B cell (primary cell): ENCODE data around the gene PDGFRB. TPM values are rescaled to one million over a fixed set of nuclear protein-coding genes. Genes with fewer than 3 reads are reported as not detected.

ENCODE experiments used
- ATAC-seq: fragments of 200-7000 bp; cut with Tn5 transposase; one replicate; pipeline ENCODE4 v1.10.0; 2021; ENCODE audit warnings: low read depth, mild to moderate bottlenecking, moderate number of reproducible peaks, moderate library complexity
- CTCF ChIA-PET: fragments of 350-600 bp; sonication (Branson Sonifier 250); formaldehyde crosslinking; loops from one replicate; lab custom pipeline; 2021; ENCODE audit warnings: antibody characterized with exemption, inconsistent platforms; lab: Charles Lee
- POLR2A ChIA-PET: fragments of 350-600 bp; sonication (Branson Sonifier 250); formaldehyde crosslinking; loops from one replicate; lab custom pipeline; 2021; ENCODE audit warnings: antibody characterized with exemption; lab: Charles Lee
- DNase-seq: peaks from one replicate; pipeline ENCODE4 v3.0.0; 2013
- H2AFZ ChIP-seq: 2 replicates; pipeline ENCODE4 v1.6.1; 2012; ENCODE audit warnings: mild to moderate bottlenecking, low read depth, low read length; ENCODE audit not compliant: insufficient read depth, poor library complexity, severe bottlenecking
- H3K27ac ChIP-seq, 2 donors: 1 replicate in 1 of 2; 2 replicates in 1 of 2; pipeline ENCODE4 v1.5.1; 2012 to 2013; ENCODE audit warnings: low read length in 2 of 2, mild to moderate bottlenecking in 2 of 2, moderate library complexity in 1 of 2
- H3K27me3 ChIP-seq, 4 experiments: fragments of 200-600 bp in 1 of 4; sonication (generic) in 1 of 4; replicated peaks in 1 of 4; 1 replicate in 2 of 4; 2 replicates in 2 of 4; pipeline versions ENCODE4 v1.6.1 to v1.7.0; 2013 to 2016; ENCODE audit warnings: low read length in 3 of 4, mild to moderate bottlenecking in 2 of 4, mixed read lengths in 1 of 4, moderate library complexity in 1 of 4; ENCODE audit not compliant: insufficient read depth in 4 of 4, control insufficient read depth in 3 of 4; ENCODE audit errors: control extremely low read depth in 1 of 4
- H3K36me3 ChIP-seq, 2 experiments: replicated peaks in 1 of 2; 1 replicate in 1 of 2; 2 replicates in 1 of 2; pipeline versions ENCODE4 v1.6.1 to v1.7.1; 2013; ENCODE audit warnings: low read length in 1 of 2; ENCODE audit not compliant: insufficient read depth in 2 of 2, control insufficient read depth in 1 of 2; ENCODE audit errors: control extremely low read depth in 1 of 2, extremely low read depth in 1 of 2
- H3K4me1 ChIP-seq, 2 donors: fragments of 200-600 bp in 1 of 2; sonication (generic) in 1 of 2; 1 replicate in 1 of 2; 2 replicates in 1 of 2; pipeline versions ENCODE4 v1.5.1 to v1.6.1; 2013 to 2017; ENCODE audit warnings: low read length in 2 of 2; ENCODE audit not compliant: control insufficient read depth in 2 of 2, insufficient read depth in 2 of 2
- H3K4me2 ChIP-seq: replicated peaks from 2 replicates; pipeline ENCODE3; 2012; ENCODE audit warnings: mild to moderate bottlenecking, low read depth, low read length; ENCODE audit not compliant: poor library complexity, severe bottlenecking
- H3K4me3 ChIP-seq, 5 experiments: fragments of 200-600 bp in 1 of 5; sonication (generic) in 1 of 5; 1 replicate in 3 of 5; 2 replicates in 2 of 5; pipeline versions ENCODE4 v1.5.1 to v1.7.0; 2011 to 2016; ENCODE audit warnings: low read length in 4 of 5, mild to moderate bottlenecking in 4 of 5, low read depth in 2 of 5, control low read depth in 1 of 5, moderate library complexity in 1 of 5; ENCODE audit not compliant: insufficient read depth in 1 of 5; ENCODE audit errors: control extremely low read depth in 1 of 5, extremely low read depth in 1 of 5
- H3K79me2 ChIP-seq: fragments of 200-600 bp; sonication (generic); one replicate; pipeline ENCODE4 v1.6.0; 2016; ENCODE audit warnings: low read length; ENCODE audit not compliant: control insufficient read depth, insufficient read depth
- H3K9ac ChIP-seq: fragments of 200-600 bp; sonication (generic); 2 replicates; pipeline ENCODE4 v1.6.1; 2017; ENCODE audit warnings: mild to moderate bottlenecking, low read length, moderate library complexity
- H3K9me3 ChIP-seq, 3 donors: one replicate each; pipeline versions ENCODE4 v1.6.1 to v1.7.1; 2013; ENCODE audit warnings: low read length in 2 of 3; ENCODE audit not compliant: control insufficient read depth in 2 of 3, insufficient read depth in 1 of 3; ENCODE audit errors: control extremely low read depth in 1 of 3
- H4K20me1 ChIP-seq: 2 replicates; pipeline ENCODE4 v1.6.0; 2012; ENCODE audit warnings: mild to moderate bottlenecking, low read length; ENCODE audit not compliant: insufficient read depth, control insufficient read depth, poor library complexity, severe bottlenecking
- H3K27ac Mint-ChIP-seq: one replicate; pipeline ENCODE4 v1.8.0; 2021; ENCODE audit warnings: mixed read lengths
- H3K27me3 Mint-ChIP-seq: one replicate; pipeline ENCODE4 v1.8.0; 2021; ENCODE audit warnings: mixed read lengths
- H3K4me1 Mint-ChIP-seq: one replicate; pipeline ENCODE4 v1.8.0; 2021; ENCODE audit warnings: mixed read lengths
- H3K4me3 Mint-ChIP-seq: one replicate; pipeline ENCODE4 v1.8.0; 2021; ENCODE audit warnings: mixed read lengths
- H3K9me3 Mint-ChIP-seq: one replicate; pipeline ENCODE4 v1.8.0; 2022; ENCODE audit warnings: mixed read lengths; ENCODE audit not compliant: insufficient read depth
- EZH2 ChIP-seq: IDR thresholded peaks from 2 replicates; pipeline ENCODE4 v1.6.1; 2012; ENCODE audit warnings: borderline replicate concordance, low read depth, mild to moderate bottlenecking, moderate library complexity, low read length; ENCODE audit not compliant: insufficient read depth, poor library complexity, severe bottlenecking
- WGBS: methylation state at CpG from one replicate; pipeline ENCODE4 v1.1.5; 2013; ENCODE audit warnings: missing lambda C conversion rate; ENCODE audit not compliant: insufficient coverage; 5-methylcytosine and 5-hydroxymethylcytosine counted together
- intact Hi-C: fragments of 100-400 bp; cut with micrococcal nuclease; formaldehyde crosslinking; loops from one replicate; pipeline ENCODE4 v1.10.0; 2022
- polyA plus RNA-seq: library from polyadenylated mRNA; depleted of rRNA; stranded (reverse); fragments of >200 nt; gene quantifications from 2 replicates; pipeline ENCODE4 v1.2.3, GENCODE V29; 2012
- total RNA-seq, 2 donors: library from RNA; stranded (reverse); fragments of 120-200 nt in 1 of 2; gene quantifications; 1 replicate in 1 of 2; 2 replicates in 1 of 2; pipeline versions ENCODE4 v1.2.3 to v1.2.4, GENCODE V29; 2013 to 2022
- TF ChIP-seq, protein P1 (sequence below): fragments of 200-600 bp; IDR thresholded peaks from one replicate; pipeline ENCODE4 v1.8.0; 2022; ENCODE audit warnings: antibody characterized with exemption, mild to moderate bottlenecking

Gene PDGFRB
- total and polyA plus RNA-seq, 2 donors (not counting 1 experiment from before 2014, with no cell fraction given): 0.42 to 3.6 TPM

- DNase-seq: no peak
- POLR2A ChIA-PET: no interaction called here
- H3K27ac Mint-ChIP-seq: no peak overlapping the region
These were observed 42.4 kb downstream of the PDGFRB start for GRCh38 chr5:150113047-150113744.

More at GRCh38 chr5:150113047-150113744, 42.4 kb downstream of the PDGFRB start:
- Histone ChIP-seq H3K4me1 (no peaks in the 10 kb centered on the region), H3K4me2 (no peak overlapping the region), H2AFZ (no peak overlapping the region), H3K9ac (no peak overlapping the region), H3K27ac (no peak overlapping the region), H3K4me3 (no peak overlapping the region), H4K20me1 (no peaks in the 10 kb centered on the region), H3K27me3 (no peaks in the 10 kb centered on the region), H3K9me3 (peaks cover 0 to 5% (median 0%) of the 10 kb centered on the region in 3 donors), H3K79me2 (no peaks in the 10 kb centered on the region), H3K36me3 (no peaks in the 10 kb centered on the region)
- TF ChIP-seq, protein P1, sequence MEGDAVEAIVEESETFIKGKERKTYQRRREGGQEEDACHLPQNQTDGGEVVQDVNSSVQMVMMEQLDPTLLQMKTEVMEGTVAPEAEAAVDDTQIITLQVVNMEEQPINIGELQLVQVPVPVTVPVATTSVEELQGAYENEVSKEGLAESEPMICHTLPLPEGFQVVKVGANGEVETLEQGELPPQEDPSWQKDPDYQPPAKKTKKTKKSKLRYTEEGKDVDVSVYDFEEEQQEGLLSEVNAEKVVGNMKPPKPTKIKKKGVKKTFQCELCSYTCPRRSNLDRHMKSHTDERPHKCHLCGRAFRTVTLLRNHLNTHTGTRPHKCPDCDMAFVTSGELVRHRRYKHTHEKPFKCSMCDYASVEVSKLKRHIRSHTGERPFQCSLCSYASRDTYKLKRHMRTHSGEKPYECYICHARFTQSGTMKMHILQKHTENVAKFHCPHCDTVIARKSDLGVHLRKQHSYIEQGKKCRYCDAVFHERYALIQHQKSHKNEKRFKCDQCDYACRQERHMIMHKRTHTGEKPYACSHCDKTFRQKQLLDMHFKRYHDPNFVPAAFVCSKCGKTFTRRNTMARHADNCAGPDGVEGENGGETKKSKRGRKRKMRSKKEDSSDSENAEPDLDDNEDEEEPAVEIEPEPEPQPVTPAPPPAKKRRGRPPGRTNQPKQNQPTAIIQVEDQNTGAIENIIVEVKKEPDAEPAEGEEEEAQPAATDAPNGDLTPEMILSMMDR: no peak
- TF ChIP-seq EZH2: no peak
- no peak for ATAC-seq
- H3K9me3 Mint-ChIP-seq: no peaks in the 10 kb centered on the region
- CTCF ChIA-PET: no interaction called here
- 88% methylated on average over 16 of the region's 18 CpGs for WGBS
- H3K27me3 Mint-ChIP-seq: peaks cover 18% of the 10 kb centered on the region
- H3K4me1 Mint-ChIP-seq: no peaks in the 10 kb centered on the region
- intact Hi-C loops: no loop called here
- no peak overlapping the region for H3K4me3 Mint-ChIP-seq
